NCI-H2107 (cell line): ENCODE results near the gene TP53I11.
A peak's percentile ranks its signal among the peaks of the same experiment; 100 is the strongest.

Source experiments
- DNase-seq: peaks from one replicate; lab custom pipeline; 2025; lab: John Stamatoyannopoulos, UW

Gene TP53I11

GRCh38 chr11:44950625-44951476 is at the start of gene TP53I11:
TP53I11 (minus strand) TSS chr11:44950883; CDS start chr11:44938335, 12,548 bp downstream.
- peak; percentile 71 for DNase-seq

GRCh38 chr11:44999068-44999467 is 48.4 kb upstream of the TP53I11 start:
- DNase-seq = no peak

GRCh38 chr11:44998051-44998450 is 47.4 kb upstream of the TP53I11 start:
- no peak for DNase-seq

GRCh38 chr11:44997566-44997965 is 46.9 kb upstream of the TP53I11 start:
- DNase-seq = no peak

- DNase-seq = no peak
Measured at GRCh38 chr11:44994753-44995152, 44.1 kb upstream of the TP53I11 start.

- no peak for DNase-seq
Measured at GRCh38 chr11:44993971-44994704, 43.5 kb upstream of the TP53I11 start.

GRCh38 chr11:44992774-44993173 is 42.1 kb upstream of the TP53I11 start:
- DNase-seq = no peak

GRCh38 chr11:44992181-44992582 is 41.5 kb upstream of the TP53I11 start:
- no peak for DNase-seq

GRCh38 chr11:44990665-44991064 is 40.0 kb upstream of the TP53I11 start:
- no peak for DNase-seq

- DNase-seq = peak; percentile 83
Measured at GRCh38 chr11:44989831-44990566, 39.3 kb upstream of the TP53I11 start.

- DNase-seq = no peak
Measured at GRCh38 chr11:44988981-44989635, 38.4 kb upstream of the TP53I11 start.

GRCh38 chr11:44988111-44988510 is 37.4 kb upstream of the TP53I11 start:
- DNase-seq = no peak

GRCh38 chr11:44987506-44987905 is 36.8 kb upstream of the TP53I11 start:
- DNase-seq = peak; percentile 67

GRCh38 chr11:44986315-44986714 is 35.6 kb upstream of the TP53I11 start:
- no peak for DNase-seq

- no peak for DNase-seq
Measured at GRCh38 chr11:44985721-44986120, 35.0 kb upstream of the TP53I11 start.

- DNase-seq = no peak
Measured at GRCh38 chr11:44983786-44984185, 33.1 kb upstream of the TP53I11 start.

GRCh38 chr11:44982496-44983062 is 31.9 kb upstream of the TP53I11 start:
- DNase-seq = no peak

GRCh38 chr11:44980533-44981427 is 30.1 kb upstream of the TP53I11 start:
- DNase-seq = no peak

GRCh38 chr11:44979543-44980399 is 29.1 kb upstream of the TP53I11 start:
- DNase-seq = peak; percentile 58

GRCh38 chr11:44978961-44979331 is 28.3 kb upstream of the TP53I11 start:
- DNase-seq = no peak
